NCI-H446 (cell line): ENCODE data around the gene VASN.

ENCODE experiments used
- DNase-seq, 2 experiments: peaks; one replicate each; lab custom pipeline; 2025; lab: John Stamatoyannopoulos, UW

The VASN gene

GRCh38 chr16:4403133-4403949 is 31.7 kb downstream of the VASN start:
- DNase-seq = no peak

- DNase-seq = peak in 1 of 2 experiments; percentile 7
These were observed 32.8 kb downstream of the VASN start for GRCh38 chr16:4404247-4404966.

- no peak for DNase-seq
These were observed 33.5 kb downstream of the VASN start for GRCh38 chr16:4404967-4405696.

DNA sequence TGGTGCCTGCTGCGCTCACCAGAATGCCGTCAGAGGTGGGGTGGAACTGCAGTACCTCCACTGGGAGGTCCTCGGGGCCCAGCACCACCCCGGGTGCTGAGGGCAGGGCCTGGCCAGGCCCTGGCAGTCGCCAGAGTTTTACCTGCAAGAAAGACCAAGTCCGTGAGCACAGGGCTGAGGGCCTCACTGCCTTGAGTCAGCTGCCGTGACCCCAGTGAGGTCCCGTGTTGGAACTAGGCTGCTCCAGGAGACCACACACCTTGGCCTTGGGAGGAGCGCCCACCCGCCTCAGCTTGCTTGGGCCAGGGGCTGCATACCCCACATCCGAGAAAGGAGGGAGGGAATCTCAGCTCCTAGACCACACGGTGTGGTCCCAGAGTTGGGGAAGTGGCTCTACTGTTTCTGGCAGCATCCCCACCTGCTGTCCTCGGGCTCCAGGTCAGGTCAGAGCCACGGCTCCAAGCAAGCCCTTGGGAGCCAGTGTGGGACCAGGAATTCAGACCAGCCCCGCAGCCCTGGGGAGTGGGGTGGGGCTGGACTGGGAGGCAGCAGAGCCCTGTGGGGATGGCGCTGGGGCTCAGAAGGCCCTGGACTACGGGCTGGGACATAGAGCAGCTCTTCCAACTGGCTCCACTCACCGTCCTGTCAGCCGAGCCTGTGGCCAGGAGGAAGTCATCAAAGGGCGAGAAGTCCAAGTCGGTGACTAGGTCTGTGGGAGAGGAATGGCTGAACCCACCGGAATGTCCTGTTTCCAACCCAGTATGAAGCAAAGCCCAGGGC is 36.1 kb downstream of the VASN start:
- no peak for DNase-seq

GRCh38 chr16:4408323-4408690 is 36.7 kb downstream of the VASN start:
- DNase-seq = no peak

GRCh38 chr16:4409081-4409932 is 37.7 kb downstream of the VASN start:
- peak in 1 of 2 experiments; percentile 33 for DNase-seq

- peak in 1 of 2 experiments; percentile 29 for DNase-seq
These were observed 38.9 kb downstream of the VASN start for GRCh38 chr16:4410335-4411075.

DNA sequence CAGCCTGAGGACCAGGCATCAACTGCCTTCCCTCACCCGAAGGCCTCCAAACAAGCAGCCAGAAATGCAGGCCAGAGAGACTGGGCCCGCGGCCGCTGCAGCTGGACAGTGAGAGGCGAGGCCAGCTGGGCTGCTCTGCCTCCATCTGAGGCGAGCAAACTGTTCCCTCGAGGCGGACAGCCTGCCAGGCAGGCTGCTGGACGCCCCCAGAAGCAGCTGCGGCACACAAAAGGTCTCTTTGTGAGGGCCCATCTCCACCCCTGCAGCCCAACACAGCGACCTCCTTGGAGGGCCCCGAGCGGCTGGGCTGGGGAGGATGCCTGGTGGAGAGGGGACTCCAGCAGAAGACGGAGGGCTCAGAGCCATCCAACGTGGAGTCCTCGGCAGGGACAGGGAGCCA is 40.0 kb downstream of the VASN start:
- DNase-seq = no peak

DNA sequence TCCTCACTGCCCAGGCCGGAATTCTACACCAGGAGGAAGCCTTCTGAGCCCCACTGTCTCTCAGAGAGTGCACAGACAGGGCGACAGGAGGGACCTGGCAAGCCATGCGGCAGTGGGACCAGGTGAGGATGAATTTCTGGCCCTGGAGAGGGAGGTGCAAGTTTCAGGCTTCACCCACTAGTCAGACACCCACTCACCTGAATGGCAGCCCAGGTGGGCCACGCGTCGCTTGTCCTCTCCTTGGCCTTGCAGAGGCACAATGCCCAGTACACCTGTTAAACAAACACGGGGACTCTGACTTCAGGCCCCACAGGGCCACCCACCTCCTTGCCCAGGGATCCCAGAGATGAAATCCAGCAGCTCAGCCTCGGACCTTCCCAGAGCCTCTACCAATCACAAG is 40.5 kb downstream of the VASN start:
- DNase-seq = no peak

DNA sequence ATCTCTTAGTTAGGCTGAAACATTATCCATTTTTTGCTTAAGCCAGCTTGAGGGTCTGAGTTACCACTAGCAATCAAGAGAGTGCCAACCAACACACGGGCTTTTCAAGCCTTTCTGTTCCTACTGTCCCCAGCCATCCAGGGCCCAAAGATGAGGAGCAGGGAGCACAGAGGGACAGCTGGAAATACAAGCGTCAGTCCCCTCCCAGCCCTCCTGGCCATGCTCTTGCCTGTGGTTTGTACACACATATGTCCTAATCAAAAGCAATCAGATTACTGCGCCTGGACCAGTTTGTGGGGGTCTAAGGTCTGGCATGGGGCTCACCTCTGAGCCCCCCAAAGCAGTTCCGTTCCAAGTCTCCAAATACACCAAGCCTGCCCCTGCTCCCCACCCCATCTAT is 41.2 kb downstream of the VASN start:
- no peak for DNase-seq

- no peak for DNase-seq
These were observed 42.7 kb downstream of the VASN start for GRCh38 chr16:4414187-4414917.

- peak in 1 of 2 experiments; percentile 34 for DNase-seq
These were observed 44.0 kb downstream of the VASN start for GRCh38 chr16:4415538-4416199.

DNA sequence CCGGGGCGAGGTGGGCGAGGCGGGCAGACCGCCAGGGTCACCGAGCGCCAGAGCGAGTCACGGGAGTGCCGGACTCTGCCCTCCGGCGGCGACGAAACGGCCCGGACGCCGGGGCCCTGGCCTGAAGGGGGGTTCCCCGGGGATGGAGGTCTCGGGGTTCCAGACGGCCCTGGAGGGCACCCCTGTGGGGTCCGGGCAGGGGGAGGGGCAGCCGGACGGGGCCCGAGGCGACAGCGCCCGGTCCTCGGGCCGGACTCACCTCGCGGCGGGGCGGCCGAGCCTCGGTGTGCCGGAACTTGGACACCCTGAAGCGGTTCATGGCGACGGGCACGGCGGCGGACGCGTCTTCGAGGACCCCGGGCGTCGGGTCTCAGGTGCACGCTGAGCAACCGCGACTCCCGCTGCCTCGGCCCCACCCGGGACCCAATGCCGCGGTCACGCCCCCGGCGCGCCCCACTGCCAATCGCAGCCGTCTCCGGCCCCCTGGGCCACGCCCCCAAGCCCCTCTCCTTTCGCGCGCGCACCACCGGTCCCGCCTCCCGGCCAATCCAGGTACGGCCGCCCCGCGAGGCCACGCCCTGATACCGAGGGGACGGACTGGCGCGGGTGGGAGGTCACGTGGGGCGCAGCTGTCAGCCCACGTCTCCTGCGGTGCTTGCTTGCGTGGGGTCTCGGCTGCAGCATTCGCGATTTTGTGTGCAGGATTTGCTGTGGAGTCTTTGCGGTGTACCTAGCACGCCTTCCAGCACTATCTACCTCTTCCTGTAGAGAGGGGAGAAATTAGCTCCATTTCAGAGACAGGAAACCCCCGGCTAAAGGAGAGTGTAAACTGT is 44.8 kb downstream of the VASN start, which contains the start of gene CORO7:
CORO7 (minus strand) TSS at position 397 of the 833 bp plus-strand sequence; CDS start at position 319, 78 bp downstream.
- DNase-seq = peak; percentile 79 to 94

- DNase-seq = no peak
These were observed 47.8 kb downstream of the VASN start for GRCh38 chr16:4419402-4419959.

GRCh38 chr16:4420505-4421105 is 49.0 kb downstream of the VASN start:
- DNase-seq = no peak

GRCh38 chr16:4425378-4426020 is 53.9 kb downstream of the VASN start, which contains the start of gene DNAJA3:
DNAJA3 (plus strand) TSS chr16:4425868; CDS start chr16:4425882, 14 bp downstream.
- DNase-seq = peak; percentile 95 to 97
